T-helper 22 cell (primary cell): ENCODE measurements around the gene FBXO2.

Source experiments
- DNase-seq: peaks from one replicate; pipeline ENCODE4 v3.0.0-alpha.2; 2020; ENCODE audit warnings: low read depth

The FBXO2 gene

DNA sequence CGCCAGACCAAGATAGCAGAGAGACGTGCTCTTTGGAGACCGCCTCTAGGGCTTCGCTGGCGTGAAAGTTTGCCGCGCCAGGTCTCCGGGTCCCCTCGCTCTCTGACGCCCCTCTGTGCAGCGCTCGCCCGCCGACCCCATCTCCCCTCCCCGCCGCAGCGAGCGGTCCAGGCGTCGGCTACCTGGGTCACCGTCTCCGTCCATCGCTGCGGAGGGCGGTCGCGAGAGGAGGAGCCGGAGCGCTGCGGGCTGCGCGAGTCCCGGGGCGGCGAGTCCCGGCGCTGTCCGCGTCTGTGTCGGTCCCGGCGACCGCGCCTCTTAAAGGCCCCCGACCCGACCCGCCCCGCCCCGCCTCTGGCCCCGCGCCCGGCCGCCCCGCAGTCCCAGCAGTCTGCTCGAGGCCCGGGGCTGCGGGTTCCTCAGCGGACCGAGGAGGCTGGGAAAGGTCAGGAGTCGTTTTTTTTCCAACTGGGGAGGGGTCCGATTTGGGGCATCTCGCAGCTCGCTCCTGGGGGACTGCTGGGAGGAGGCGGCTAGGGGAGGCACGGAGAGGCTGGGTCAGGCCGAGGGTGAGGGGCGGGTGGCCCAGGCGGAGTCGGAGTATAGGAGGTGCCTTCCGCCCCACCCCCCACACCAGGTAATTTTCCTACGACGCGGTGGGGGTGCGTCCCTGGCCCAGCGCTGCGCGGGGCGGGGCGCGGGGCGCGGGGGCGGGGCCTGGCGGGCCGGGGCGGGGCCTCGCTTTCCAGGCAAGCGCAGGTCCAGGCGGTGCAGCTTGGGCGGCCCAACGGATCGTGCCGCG is at the start of gene FBXO2, which contains the start of gene FBXO44:
TSS of gene FBXO2 (minus strand) at position 293 of the 802 bp plus-strand sequence. CDS start at position 204, 89 bp downstream.
TSS of gene FBXO44 (plus strand) at position 741 of the 802 bp plus-strand sequence. CDS start 959 bp downstream, outside the sequence.
- DNase-seq, result peak; percentile 53

DNA sequence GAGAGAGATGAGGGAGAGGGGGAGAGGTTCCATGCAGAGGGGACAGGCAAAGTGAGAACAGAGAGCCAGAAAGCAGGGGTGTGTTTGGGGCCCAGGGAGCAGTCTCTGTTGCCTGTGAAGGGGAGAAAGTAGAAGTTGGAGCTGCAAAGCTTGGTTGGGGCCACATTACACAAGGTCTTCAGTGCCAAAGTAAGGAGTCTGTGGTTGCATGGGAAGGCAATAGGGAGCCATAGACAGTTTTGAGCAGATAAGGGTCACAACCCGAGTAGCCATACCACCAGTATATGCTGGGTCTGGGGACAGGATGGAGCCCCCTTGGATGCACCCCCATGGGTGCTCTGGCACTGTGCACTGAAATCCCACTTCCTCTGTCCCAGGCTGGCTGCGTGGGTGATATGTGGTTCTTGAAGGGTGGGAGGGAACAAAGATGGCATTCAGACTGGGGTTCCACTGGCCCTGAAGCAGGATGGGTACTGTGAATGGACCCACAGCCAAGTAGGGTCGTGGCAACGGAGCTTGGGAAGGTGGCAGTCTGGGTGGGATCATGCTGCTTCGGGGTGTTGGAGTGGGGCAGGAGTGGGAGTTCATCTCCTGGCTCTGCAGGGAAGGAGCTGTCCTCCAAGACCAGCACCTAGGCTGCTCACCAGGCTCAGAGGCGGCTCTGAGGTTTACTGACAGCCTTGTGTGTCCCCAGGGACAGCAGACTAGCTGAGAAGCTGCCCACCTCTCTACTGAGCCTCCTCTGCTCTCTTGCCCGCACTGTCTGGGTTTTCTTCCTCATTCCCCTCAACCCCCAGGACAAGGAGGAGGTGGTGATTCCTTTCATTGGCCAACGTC is 49.3 kb upstream of the FBXO2 start:
- no peak for DNase-seq

- no peak for DNase-seq
These were observed 48.0 kb upstream of the FBXO2 start for GRCh38 chr1:11701981-11702803.

- no peak for DNase-seq
These were observed 47.3 kb upstream of the FBXO2 start for GRCh38 chr1:11701551-11701961.

- no peak for DNase-seq
These were observed 46.6 kb upstream of the FBXO2 start for GRCh38 chr1:11700601-11701467.

DNA sequence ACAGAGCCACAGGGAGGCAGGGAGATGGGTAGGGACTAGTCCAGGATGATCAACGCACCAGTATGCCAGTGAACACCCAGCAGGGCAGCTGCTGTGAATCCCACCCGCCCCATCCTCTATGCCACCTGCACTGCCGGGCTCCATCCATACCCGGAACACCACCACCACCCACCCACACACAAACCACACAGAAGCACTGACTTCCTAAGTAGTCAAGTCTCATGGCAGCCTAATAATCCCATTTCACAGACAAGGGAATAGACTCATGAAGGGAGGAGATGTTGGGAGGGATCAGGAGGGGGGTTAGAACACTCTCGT is 43.6 kb upstream of the FBXO2 start:
- DNase-seq, result no peak

DNA sequence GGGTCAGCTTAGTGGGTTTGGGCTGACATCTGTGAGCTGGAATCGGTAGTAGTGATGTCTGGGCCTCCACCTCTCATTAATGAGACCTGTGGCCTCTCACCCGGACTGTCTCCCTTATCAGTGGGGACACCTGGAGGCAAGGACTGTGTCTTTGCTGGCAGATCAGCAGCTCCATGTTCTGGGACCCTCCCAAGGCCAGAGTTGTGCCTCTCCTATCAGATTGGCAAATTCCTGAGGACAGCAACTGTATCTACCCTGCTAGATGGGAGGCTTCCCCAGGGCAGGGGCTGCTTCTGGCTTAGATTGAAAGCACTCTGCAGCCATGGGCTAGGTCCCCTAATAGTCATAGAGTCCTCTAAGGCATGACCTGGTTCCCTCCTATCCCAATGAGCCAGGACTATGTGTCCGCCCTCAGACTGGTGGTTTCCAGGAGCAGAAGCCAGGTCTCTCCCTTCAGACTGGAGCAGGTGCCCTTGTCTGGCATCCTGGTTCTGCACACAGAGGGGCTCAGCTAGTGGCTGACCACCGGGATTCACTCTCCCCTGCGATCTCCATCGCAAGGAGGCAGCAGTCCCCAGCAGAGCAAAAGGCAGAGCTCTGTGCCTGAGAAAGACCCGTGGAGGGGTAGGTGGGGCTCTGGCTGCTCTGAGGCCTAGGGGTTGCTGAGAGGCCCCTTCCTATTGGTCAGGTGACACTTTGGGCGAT is 43.1 kb upstream of the FBXO2 start:
- DNase-seq, result no peak

GRCh38 chr1:11695861-11696260 is 41.6 kb upstream of the FBXO2 start:
- DNase-seq, result no peak

DNA sequence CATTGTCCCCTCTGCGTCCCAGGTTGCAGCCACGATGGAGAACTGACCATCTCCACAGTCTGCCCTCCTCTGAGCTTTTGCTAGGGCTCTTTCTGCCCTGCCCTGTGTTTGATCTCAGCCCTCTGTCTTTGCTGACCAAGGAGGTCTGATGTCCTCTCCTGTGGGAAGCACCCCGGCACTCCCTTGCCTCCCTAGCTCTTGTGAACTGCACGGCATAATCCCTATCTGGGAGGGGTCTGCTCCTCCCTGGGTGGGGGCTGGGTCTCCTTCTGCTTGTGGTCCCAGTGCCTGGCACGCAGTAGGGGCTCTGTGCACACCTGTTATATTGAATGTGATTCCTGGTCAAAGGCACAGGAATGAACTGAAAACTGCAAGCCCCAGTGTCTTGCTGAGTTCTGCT is 39.7 kb upstream of the FBXO2 start:
- no peak for DNase-seq

DNA sequence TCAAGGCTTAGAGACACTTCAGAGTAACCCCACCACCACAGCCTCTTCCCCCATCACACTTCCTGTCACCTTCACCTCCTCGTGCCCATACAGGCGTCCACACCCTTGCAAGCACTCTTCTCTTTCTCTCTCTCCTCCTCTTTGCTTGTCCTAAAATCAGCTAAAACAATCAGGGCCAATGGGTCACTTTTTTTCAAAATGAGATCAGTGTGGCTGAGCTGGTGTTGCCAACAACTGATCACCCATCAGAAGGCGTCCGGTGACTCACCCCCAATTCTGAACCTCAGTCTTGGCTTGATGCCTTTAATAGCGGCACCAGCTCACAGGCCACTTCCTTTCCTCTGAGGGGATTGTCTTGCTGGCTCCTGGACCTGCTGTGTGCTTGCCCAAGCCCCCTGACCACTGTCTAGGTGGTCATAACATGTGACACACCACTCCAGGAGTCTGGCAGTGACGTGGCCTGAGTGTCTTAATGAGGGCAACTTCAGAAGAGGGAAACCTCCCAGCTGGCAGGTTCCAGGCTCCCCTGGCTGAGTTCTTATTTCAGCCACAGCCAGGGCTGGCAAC is 38.9 kb upstream of the FBXO2 start:
- DNase-seq, result no peak

GRCh38 chr1:11691928-11692711 is 37.9 kb upstream of the FBXO2 start:
- DNase-seq, result no peak

DNA sequence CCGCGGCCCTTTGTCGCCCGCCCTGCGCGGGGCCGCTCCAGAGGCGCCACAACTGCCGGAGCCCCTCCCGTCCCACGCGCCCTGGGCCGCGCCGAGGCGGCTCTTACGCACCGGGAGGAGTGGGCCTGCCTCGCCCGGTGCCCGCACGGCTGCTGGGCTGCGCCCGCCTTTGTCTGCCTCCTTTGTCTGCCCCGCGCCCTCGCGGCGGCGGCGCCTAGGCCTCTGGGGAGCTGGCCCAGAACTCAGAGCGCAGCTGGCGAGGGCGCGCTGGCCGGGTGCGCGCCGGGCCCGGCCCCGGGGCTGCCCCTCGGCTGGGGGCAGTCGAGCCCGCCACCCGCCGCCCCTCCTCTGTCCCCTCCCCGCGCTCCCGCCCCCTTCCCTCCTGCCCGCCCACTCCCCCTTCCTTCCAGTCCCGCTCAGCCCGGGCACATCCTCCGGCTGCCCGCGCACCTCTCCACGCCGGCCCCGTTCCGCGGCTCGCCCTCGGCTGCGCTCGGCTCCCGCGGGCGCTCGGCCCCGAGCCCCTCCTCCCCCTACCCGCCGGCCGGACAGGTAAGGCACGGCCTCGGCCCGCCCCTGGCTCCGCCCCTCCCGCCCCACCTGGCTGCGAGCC is 37.2 kb upstream of the FBXO2 start, which contains the start of gene DRAXIN:
TSS of gene DRAXIN (plus strand) at position 409 of the 613 bp plus-strand sequence. CDS start 14,549 bp downstream, outside the sequence.
- no peak for DNase-seq

DNA sequence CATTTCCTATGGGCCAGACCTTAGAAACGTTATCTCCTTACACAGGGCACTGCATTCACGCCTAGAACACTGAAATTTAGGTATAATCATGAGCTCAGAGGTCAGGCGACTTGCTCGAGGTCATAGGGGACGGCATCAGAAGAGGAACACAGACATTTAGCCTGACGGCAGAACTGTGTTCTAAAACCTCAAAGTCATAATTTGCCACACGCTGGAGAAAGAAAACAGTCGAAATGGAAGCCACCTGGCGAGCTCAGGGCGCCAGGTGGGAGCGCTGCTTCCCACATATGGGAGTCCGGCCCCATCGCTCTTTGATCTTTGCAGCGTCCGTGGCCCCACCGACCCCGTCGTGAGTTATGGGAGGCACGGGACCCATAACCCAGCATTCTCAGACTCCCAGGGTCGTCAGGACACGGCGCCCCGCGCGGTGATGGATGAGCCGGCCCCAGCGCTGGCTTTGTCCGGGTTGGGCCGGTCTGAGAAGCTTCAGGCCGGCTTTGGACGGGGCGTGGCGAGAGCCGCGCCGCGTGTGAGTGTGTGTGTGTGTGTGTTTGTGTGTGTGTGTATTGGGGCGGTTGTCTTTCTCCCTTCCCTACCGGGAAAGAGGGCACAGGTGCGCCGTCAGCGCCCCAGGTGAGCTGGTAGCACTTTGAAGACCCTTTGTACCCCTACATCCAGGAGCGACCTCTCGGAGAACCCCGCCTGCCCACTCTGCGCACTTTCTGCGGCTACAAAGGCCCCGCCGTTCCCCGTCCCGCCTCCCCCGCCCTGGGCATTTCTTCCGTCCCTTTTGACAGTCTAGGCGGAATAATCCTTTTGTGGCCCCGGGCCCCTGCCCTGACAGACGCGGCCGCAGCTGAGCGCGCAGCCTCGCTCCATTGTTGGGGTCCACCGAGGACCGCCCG is 36.4 kb upstream of the FBXO2 start:
- DNase-seq, result no peak

- no peak for DNase-seq
These were observed 34.3 kb upstream of the FBXO2 start for GRCh38 chr1:11688506-11688905.

DNA sequence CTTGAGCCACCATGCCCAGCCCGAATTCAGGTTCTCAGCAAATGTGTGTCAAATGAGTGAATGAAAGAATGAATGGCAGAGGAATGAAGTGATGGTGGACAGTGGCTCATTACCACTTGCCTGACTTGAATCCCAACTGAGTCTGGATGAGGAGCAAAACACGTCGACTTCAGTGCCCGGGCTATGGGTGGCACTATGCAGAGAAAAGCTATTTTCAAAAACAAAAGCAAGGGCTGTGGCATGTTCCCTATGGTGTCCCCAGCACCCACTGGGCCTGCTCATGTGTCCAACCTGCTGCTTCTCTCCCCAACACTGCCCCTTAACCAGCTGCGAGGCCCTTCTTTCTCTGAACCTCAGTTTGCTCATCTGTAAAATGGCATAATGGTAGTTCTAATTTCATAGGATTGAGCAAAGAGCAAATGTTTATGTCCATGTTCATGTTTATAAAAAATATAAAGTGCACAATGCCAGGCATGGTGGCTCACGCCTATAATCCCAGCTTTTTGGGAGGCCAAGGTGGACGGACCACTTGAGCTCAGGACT is 31.1 kb upstream of the FBXO2 start:
- DNase-seq, result no peak

GRCh38 chr1:11684070-11684469 is 29.8 kb upstream of the FBXO2 start:
- no peak for DNase-seq

DNA sequence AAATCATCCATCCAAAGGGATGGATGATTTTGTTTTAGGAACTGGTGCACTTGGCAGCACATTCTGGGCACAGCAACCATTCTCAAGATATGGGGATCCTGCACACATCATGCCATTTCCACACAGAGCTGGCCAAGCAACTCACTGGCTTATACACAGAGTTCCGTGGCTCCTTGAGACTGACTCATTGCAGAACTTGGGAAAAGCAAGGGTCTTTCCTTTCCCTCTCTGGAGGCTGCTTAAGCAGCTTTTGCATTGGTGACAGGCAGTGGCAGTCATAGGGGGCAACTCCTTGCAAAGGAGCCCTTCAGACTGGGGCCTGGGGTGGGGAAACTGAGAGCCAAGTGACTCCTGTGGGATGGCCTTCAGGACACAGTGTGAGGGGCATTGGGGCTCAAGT is 28.6 kb upstream of the FBXO2 start:
- DNase-seq, result no peak
